Parathyroid adenoma (tissue), 2 donors: ENCODE results near the gene SPTLC2.
"Not testable (repeated sequence)": the region's sequence is repeated elsewhere in the genome, so short reads cannot be mapped to it uniquely, and the experiment has no call there.

Experiments
- H2AFZ ChIP-seq: fragments of 300-600 bp; sonication (generic); one replicate; pipeline ENCODE4 v1.7.0; 2017; ENCODE audit warnings: antibody characterized with exemption, mild to moderate bottlenecking
- H3K27ac ChIP-seq: fragments of 300-600 bp; sonication (generic); one replicate; pipeline ENCODE4 v1.7.0; 2017
- H3K27me3 ChIP-seq: fragments of 300-600 bp; sonication (generic); one replicate; pipeline ENCODE4 v1.7.0; 2017; ENCODE audit warnings: low read length; ENCODE audit not compliant: control insufficient read depth, insufficient read depth
- H3K36me3 ChIP-seq: fragments of 300-600 bp; sonication (generic); one replicate; pipeline ENCODE4 v1.7.0; 2017; ENCODE audit warnings: low read length; ENCODE audit not compliant: control insufficient read depth, insufficient read depth
- H3K4me1 ChIP-seq: fragments of 300-600 bp; sonication (generic); one replicate; pipeline ENCODE4 v1.7.0; 2017; ENCODE audit warnings: control low read depth
- H3K4me2 ChIP-seq: fragments of 300-600 bp; sonication (generic); one replicate; pipeline ENCODE4 v1.7.0; 2017; ENCODE audit warnings: low read length
- H3K4me3 ChIP-seq: fragments of 300-600 bp; sonication (generic); one replicate; pipeline ENCODE4 v1.7.0; 2017; ENCODE audit warnings: low read depth, low read length
- H3K79me2 ChIP-seq: fragments of 300-600 bp; sonication (generic); one replicate; pipeline ENCODE4 v1.7.0; 2017; ENCODE audit warnings: control low read depth
- H3K9ac ChIP-seq: fragments of 300-600 bp; sonication (generic); one replicate; pipeline ENCODE4 v1.7.0; 2017; ENCODE audit warnings: mild to moderate bottlenecking
- H3K9me3 ChIP-seq: fragments of 300-600 bp; sonication (generic); one replicate; pipeline ENCODE4 v1.7.0; 2017; ENCODE audit warnings: low read length; ENCODE audit not compliant: control insufficient read depth
- CTCF ChIP-seq: fragments of 300-600 bp; sonication (generic); IDR thresholded peaks from one replicate; pipeline ENCODE4 v1.7.0; 2017; ENCODE audit warnings: antibody characterized with exemption, mild to moderate bottlenecking
- donor health status: primary hyperparathyroidism.

Gene SPTLC2

GRCh38 chr14:77640756-77641533 lies 24.5 kb upstream of the SPTLC2 start:
- no peak for TF ChIP-seq CTCF
- Histone ChIP-seq H3K4me3 (no peak overlapping the region), H3K27me3 (no peaks in the 10 kb centered on the region), H3K9ac (no peak overlapping the region), H3K36me3 (no peaks in the 10 kb centered on the region), H3K4me2 (no peak overlapping the region), H2AFZ (peak overlapping the region; percentile 84), H3K4me1 (no peaks in the 10 kb centered on the region), H3K79me2 (no peaks in the 10 kb centered on the region), H3K27ac (peak overlapping the region; percentile 80), H3K9me3 (no peaks in the 10 kb centered on the region)

- H3K27me3 ChIP-seq = no peaks in the 10 kb centered on the region
- H3K4me1 ChIP-seq = no peaks in the 10 kb centered on the region
- TF ChIP-seq CTCF = no peak
- no peak overlapping the region for H3K9ac ChIP-seq
- no peak overlapping the region for H2AFZ ChIP-seq
- no peaks in the 10 kb centered on the region for H3K79me2 ChIP-seq
- H3K9me3 ChIP-seq = no peaks in the 10 kb centered on the region
- H3K36me3 ChIP-seq = no peaks in the 10 kb centered on the region
- H3K4me3 ChIP-seq = no peak overlapping the region
- no peak overlapping the region for H3K4me2 ChIP-seq
- H3K27ac ChIP-seq = no peak overlapping the region
Observed at GRCh38 chr14:77638771-77639171, 22.3 kb upstream of the SPTLC2 start.

GRCh38 chr14:77635869-77636268 lies 19.4 kb upstream of the SPTLC2 start:
- not testable (repeated sequence) for H3K27me3 ChIP-seq, H3K79me2 ChIP-seq, H3K27ac ChIP-seq, H2AFZ ChIP-seq, H3K4me3 ChIP-seq, H3K9ac ChIP-seq, H3K4me2 ChIP-seq, H3K9me3 ChIP-seq, H3K36me3 ChIP-seq, H3K4me1 ChIP-seq

GRCh38 chr14:77635466-77635865 lies 19.0 kb upstream of the SPTLC2 start:
- not testable (repeated sequence) for H2AFZ ChIP-seq, H3K79me2 ChIP-seq, H3K36me3 ChIP-seq, H3K4me3 ChIP-seq, H3K27me3 ChIP-seq, H3K27ac ChIP-seq, H3K9ac ChIP-seq, H3K4me2 ChIP-seq, H3K4me1 ChIP-seq, H3K9me3 ChIP-seq

DNA sequence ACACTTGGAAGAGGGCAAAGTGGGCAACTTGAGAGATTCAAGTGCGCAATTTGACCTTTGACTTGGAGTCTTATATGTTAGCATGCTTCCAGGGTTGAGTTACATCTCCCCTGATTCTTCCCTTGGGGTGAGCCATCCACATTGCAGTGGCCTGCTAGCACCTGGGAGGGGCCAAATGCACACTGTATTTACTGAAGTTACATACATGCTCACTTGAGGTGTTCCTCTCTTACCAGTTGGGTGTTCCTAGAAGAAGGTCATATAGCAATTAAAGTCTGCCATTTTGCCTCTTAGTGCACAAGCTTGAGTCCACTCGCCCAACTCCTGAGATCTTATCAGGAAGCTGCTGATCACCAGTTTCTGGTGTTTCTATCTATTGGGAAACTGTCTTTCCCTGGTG lies 13.7 kb upstream of the SPTLC2 start:
- Histone ChIP-seq H3K4me3 (no peak overlapping the region), H3K9me3 (no peaks in the 10 kb centered on the region), H3K79me2 (no peaks in the 10 kb centered on the region), H3K4me1 (peaks cover 6% of the 10 kb centered on the region), H3K36me3 (no peaks in the 10 kb centered on the region), H3K27ac (no peak overlapping the region), H3K27me3 (no peaks in the 10 kb centered on the region), H3K4me2 (no peak overlapping the region), H3K9ac (no peak overlapping the region), H2AFZ (no peak overlapping the region)
- TF ChIP-seq CTCF = no peak

DNA sequence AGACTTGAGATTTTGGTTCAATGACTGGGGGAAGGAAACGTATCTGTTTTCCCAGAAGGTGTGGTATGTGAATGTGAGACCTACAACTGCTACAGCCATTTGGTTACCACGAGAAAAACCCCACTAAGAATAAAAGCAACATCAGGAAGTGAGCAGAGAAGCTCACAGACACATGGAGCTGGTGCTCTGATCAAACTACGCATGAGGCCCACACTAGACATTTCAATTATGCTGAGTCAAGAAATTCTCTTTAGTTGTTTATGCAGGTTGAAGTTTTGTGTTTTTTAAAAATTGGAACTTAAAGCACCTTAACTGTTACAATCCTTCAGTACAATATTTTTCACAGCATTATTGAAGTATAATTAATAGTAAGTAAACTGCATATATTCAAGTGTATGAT lies 8.9 kb upstream of the SPTLC2 start:
- no peak overlapping the region for H3K4me2 ChIP-seq
- H3K79me2 ChIP-seq = no peaks in the 10 kb centered on the region
- no peak overlapping the region for H3K9ac ChIP-seq
- peak overlapping the region; percentile 80 for H2AFZ ChIP-seq
- H3K9me3 ChIP-seq = no peaks in the 10 kb centered on the region
- peaks cover 24% of the 10 kb centered on the region for H3K4me1 ChIP-seq
- no peak overlapping the region for H3K4me3 ChIP-seq
- no peaks in the 10 kb centered on the region for H3K36me3 ChIP-seq
- no peak overlapping the region for H3K27ac ChIP-seq
- no peak for TF ChIP-seq CTCF
- no peaks in the 10 kb centered on the region for H3K27me3 ChIP-seq
